ENCODE data around the gene PKHD1.

DNA sequence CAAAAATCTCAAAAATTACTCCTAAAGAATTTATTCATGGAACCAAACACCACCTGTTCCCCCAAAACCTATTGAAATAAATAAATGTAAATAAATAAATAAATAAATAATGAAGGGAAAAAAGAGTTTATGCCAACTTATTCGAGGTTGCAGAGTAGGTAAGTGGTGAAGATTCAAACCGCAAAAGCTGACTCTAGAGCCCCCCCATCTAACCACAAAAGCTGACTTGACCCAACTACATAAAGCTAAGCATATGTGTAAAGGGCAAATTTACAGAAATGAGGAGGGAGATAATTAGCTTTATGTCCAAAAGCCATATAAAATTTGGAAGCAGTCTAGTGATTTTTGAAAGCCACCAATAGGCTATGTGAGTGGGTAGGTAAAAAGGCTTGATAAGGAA lies 486.9 kb downstream of the PKHD1 start:
- TF ChIP-seq ZFP30 (CRISPR knock-in tag; IDR thresholded peaks at IDR 0.05) (no peak), GLIS3 (CRISPR knock-in tag; IDR thresholded peaks at IDR 0.05) (no peak), ESRRG (CRISPR knock-in tag; IDR thresholded peaks at IDR 0.05) (no peak), ARNTL (CRISPR knock-in tag; IDR thresholded peaks at IDR 0.05; ENCODE audit: borderline replicate concordance, low read depth) (no peak), ZNF70 (CRISPR knock-in tag; IDR thresholded peaks at IDR 0.05) (no peak), ZC3H10 (CRISPR knock-in tag; IDR thresholded peaks at IDR 0.05) (no peak), RARB (CRISPR knock-in tag; IDR thresholded peaks at IDR 0.05) (no peak), BACH2 (CRISPR knock-in tag; IDR thresholded peaks at IDR 0.05; ENCODE audit: borderline replicate concordance) (no peak)
- TF ChIP-seq, protein P1, sequence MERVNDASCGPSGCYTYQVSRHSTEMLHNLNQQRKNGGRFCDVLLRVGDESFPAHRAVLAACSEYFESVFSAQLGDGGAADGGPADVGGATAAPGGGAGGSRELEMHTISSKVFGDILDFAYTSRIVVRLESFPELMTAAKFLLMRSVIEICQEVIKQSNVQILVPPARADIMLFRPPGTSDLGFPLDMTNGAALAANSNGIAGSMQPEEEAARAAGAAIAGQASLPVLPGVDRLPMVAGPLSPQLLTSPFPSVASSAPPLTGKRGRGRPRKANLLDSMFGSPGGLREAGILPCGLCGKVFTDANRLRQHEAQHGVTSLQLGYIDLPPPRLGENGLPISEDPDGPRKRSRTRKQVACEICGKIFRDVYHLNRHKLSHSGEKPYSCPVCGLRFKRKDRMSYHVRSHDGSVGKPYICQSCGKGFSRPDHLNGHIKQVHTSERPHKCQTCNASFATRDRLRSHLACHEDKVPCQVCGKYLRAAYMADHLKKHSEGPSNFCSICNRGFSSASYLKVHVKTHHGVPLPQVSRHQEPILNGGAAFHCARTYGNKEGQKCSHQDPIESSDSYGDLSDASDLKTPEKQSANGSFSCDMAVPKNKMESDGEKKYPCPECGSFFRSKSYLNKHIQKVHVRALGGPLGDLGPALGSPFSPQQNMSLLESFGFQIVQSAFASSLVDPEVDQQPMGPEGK (CRISPR knock-in tag; IDR thresholded peaks at IDR 0.05; ENCODE audit: borderline replicate concordance) = no peak
